ENCODE measurements around the gene RIC8A.

Gene RIC8A

GRCh38 chr11:259413-259812 is 51.9 kb downstream of the RIC8A start:
- Histone ChIP-seq H3K4me3 (ENCODE audit: low read length in 2 of 2) (no peak overlapping the region), H4K8ac (ENCODE audit: low read depth, low read length) (no peak overlapping the region), H2BK15ac (ENCODE audit: low read length) (no peak overlapping the region), H2AK5ac (ENCODE audit: low read depth, low read length) (no peak overlapping the region), H3K23ac (ENCODE audit: low read depth, low read length, poor library complexity) (no peak overlapping the region), H2BK12ac (ENCODE audit: low read length) (no peak overlapping the region), H3K9me3 (replicated peaks in 1 of 2; ENCODE audit: control insufficient read depth in 2 of 2, insufficient read depth in 1 of 2, low read depth in 1 of 2, low read length in 2 of 2) (peaks cover 0 to 5% of the 10 kb centered on the region in 2 donors), H3K27me3 (ENCODE audit: control insufficient read depth in 3 of 3, insufficient read depth in 3 of 3, low read depth in 1 of 3, low read length in 3 of 3) (no peaks in the 10 kb centered on the region), H3K79me1 (ENCODE audit: low read depth, low read length) (no peaks in the 10 kb centered on the region), H3K36me3 (replicated peaks in 1 of 2; ENCODE audit: control insufficient read depth in 2 of 2, insufficient read depth in 2 of 2, low read length in 2 of 2) (no peaks in the 10 kb centered on the region), H3K4ac (ENCODE audit: low read length) (no peak overlapping the region), H2BK120ac (ENCODE audit: low read depth, low read length) (no peak overlapping the region), H2BK5ac (ENCODE audit: low read length) (no peak overlapping the region), H2AFZ (ENCODE audit: low read length) (no peak overlapping the region), H3K4me1 (ENCODE audit: control insufficient read depth in 2 of 2, insufficient read depth in 1 of 2, low read depth in 1 of 2, low read length in 2 of 2) (no peaks in the 10 kb centered on the region), H3K27ac (replicated peaks; ENCODE audit: low read length) (no peak overlapping the region), H3K14ac (ENCODE audit: low read length) (no peak overlapping the region), H3K18ac (ENCODE audit: low read length) (no peak overlapping the region), H3K4me2 (ENCODE audit: insufficient read depth, low read length, poor library complexity, severe bottlenecking) (no peak overlapping the region), H3K9ac (ENCODE audit: low read depth, low read length, poor library complexity) (no peak overlapping the region), H4K91ac (ENCODE audit: low read depth, low read length, poor library complexity) (no peak overlapping the region)
- no peak for DNase-seq (ENCODE audit: low spot score)
- no CpG with 5 or more reads among the region's 10 CpGs for WGBS, 2 donors (ENCODE audit: extremely low coverage in 2 of 2, insufficient read length in 2 of 2, insufficient replicate concordance in 1 of 2)

GRCh38 chr11:261624-262023 is 54.1 kb downstream of the RIC8A start:
- no peak overlapping the region for H3K4me2 ChIP-seq (ENCODE audit: insufficient read depth, low read length, poor library complexity, severe bottlenecking)
- no peak overlapping the region for H3K23ac ChIP-seq (ENCODE audit: low read depth, low read length, poor library complexity)
- H3K18ac ChIP-seq (ENCODE audit: low read length), result no peak overlapping the region
- no peaks in the 10 kb centered on the region for H3K79me1 ChIP-seq (ENCODE audit: low read depth, low read length)
- H2BK15ac ChIP-seq (ENCODE audit: low read length), result no peak overlapping the region
- H3K4ac ChIP-seq (ENCODE audit: low read length), result no peak overlapping the region
- H3K4me3 ChIP-seq (ENCODE audit: low read length in 2 of 2), result no peak overlapping the region
- peaks cover 0 to 5% of the 10 kb centered on the region in 2 donors for H3K9me3 ChIP-seq (replicated peaks in 1 of 2; ENCODE audit: control insufficient read depth in 2 of 2, insufficient read depth in 1 of 2, low read depth in 1 of 2, low read length in 2 of 2)
- H4K8ac ChIP-seq (ENCODE audit: low read depth, low read length), result no peak overlapping the region
- H2BK5ac ChIP-seq (ENCODE audit: low read length), result no peak overlapping the region
- DNase-seq (ENCODE audit: low spot score), result no peak
- H2AFZ ChIP-seq (ENCODE audit: low read length), result no peak overlapping the region
- WGBS, 2 donors (ENCODE audit: extremely low coverage in 2 of 2, insufficient read length in 2 of 2, insufficient replicate concordance in 1 of 2), result no CpG with 5 or more reads among the region's 4 CpGs
- no peaks in the 10 kb centered on the region for H3K27me3 ChIP-seq (ENCODE audit: control insufficient read depth in 3 of 3, insufficient read depth in 3 of 3, low read depth in 1 of 3, low read length in 3 of 3)
- H3K27ac ChIP-seq (replicated peaks; ENCODE audit: low read length), result no peak overlapping the region
- H3K36me3 ChIP-seq (replicated peaks in 1 of 2; ENCODE audit: control insufficient read depth in 2 of 2, insufficient read depth in 2 of 2, low read length in 2 of 2), result no peaks in the 10 kb centered on the region
- H3K9ac ChIP-seq (ENCODE audit: low read depth, low read length, poor library complexity), result no peak overlapping the region
- no peak overlapping the region for H2BK120ac ChIP-seq (ENCODE audit: low read depth, low read length)
- no peak overlapping the region for H2BK12ac ChIP-seq (ENCODE audit: low read length)
- no peak overlapping the region for H4K91ac ChIP-seq (ENCODE audit: low read depth, low read length, poor library complexity)
- H3K14ac ChIP-seq (ENCODE audit: low read length), result no peak overlapping the region
- H2AK5ac ChIP-seq (ENCODE audit: low read depth, low read length), result no peak overlapping the region
- H3K4me1 ChIP-seq (ENCODE audit: control insufficient read depth in 2 of 2, insufficient read depth in 1 of 2, low read depth in 1 of 2, low read length in 2 of 2), result no peaks in the 10 kb centered on the region
